GM19372 (cell line): ENCODE results near the gene CLK3.
"Not testable (repeated sequence)": the region's sequence is repeated elsewhere in the genome, so short reads cannot be mapped to it uniquely, and the experiment has no call there.

Source experiments
- ATAC-seq: cut with Tn5 transposase; IDR thresholded peaks from one replicate; pipeline ENCODE4 v1.9.1; 2021; ENCODE audit warnings: mild to moderate bottlenecking, low read depth, moderate library complexity; ENCODE audit not compliant: unreplicated experiment

CLK3 gene

GRCh38 chr15:74620636-74621545 is 5.3 kb downstream of the CLK3 start:
- ATAC-seq = no peak

GRCh38 chr15:74621546-74621920 is 5.9 kb downstream of the CLK3 start:
- no peak for ATAC-seq

GRCh38 chr15:74621936-74622335 is 6.3 kb downstream of the CLK3 start:
- no peak for ATAC-seq

GRCh38 chr15:74622758-74623157 is 7.1 kb downstream of the CLK3 start:
- ATAC-seq = no peak

- no peak for ATAC-seq
Observed at GRCh38 chr15:74624020-74624602, 8.5 kb downstream of the CLK3 start.

GRCh38 chr15:74625693-74626092 is 10.1 kb downstream of the CLK3 start:
- no peak for ATAC-seq

GRCh38 chr15:74626336-74626735 is 10.7 kb downstream of the CLK3 start:
- ATAC-seq = no peak

- ATAC-seq = no peak
Observed at GRCh38 chr15:74626752-74627692, 11.4 kb downstream of the CLK3 start.

GRCh38 chr15:74627766-74628165 is 12.1 kb downstream of the CLK3 start:
- ATAC-seq = no peak

GRCh38 chr15:74628199-74628598 is 12.6 kb downstream of the CLK3 start:
- ATAC-seq = no peak

- no peak for ATAC-seq
Observed at GRCh38 chr15:74628949-74629348, 13.3 kb downstream of the CLK3 start.

GRCh38 chr15:74629696-74630095 is 14.1 kb downstream of the CLK3 start:
- ATAC-seq = not testable (repeated sequence)

GRCh38 chr15:74630284-74631086 is 14.8 kb downstream of the CLK3 start:
- no peak for ATAC-seq

- ATAC-seq = no peak
Observed at GRCh38 chr15:74631087-74631385, 15.4 kb downstream of the CLK3 start.

- no peak for ATAC-seq
Observed at GRCh38 chr15:74631408-74631807, 15.8 kb downstream of the CLK3 start.

- ATAC-seq = no peak
Observed at GRCh38 chr15:74631935-74632560, 16.4 kb downstream of the CLK3 start.

GRCh38 chr15:74632601-74633000 is 17.0 kb downstream of the CLK3 start:
- ATAC-seq = no peak

GRCh38 chr15:74633781-74634180 is 18.1 kb downstream of the CLK3 start:
- no peak for ATAC-seq

- ATAC-seq = no peak
Observed at GRCh38 chr15:74635228-74635627, 19.6 kb downstream of the CLK3 start.

GRCh38 chr15:74636984-74637383 is 21.3 kb downstream of the CLK3 start:
- no peak for ATAC-seq
